MCF 10A (cell line): ENCODE results near the gene CYBA. TPM values are rescaled to one million over a fixed set of nuclear protein-coding genes. Genes with fewer than 3 reads are reported as not detected.

Experiments
- BruUV-seq: library from RNA; stranded (reverse); fragments of 400-500 nt; replicated peaks from 2 replicates; lab custom pipeline; 2021; lab: Mats Ljungman, UMichigan
- CTCF ChIA-PET: fragments of 300-600 bp; sonication (Branson Sonifier 250); formaldehyde crosslinking; extraction: SDS; loops from one replicate; lab custom pipeline; 2021; ENCODE audit warnings: antibody characterized with exemption, inconsistent platforms; lab: Yijun Ruan, JAX
- POLR2A ChIA-PET: fragments of 300-600, 350-650 bp; sonication (Branson Sonifier 250); formaldehyde crosslinking; extraction: SDS; loops from one replicate; lab custom pipeline; 2020; ENCODE audit warnings: antibody characterized with exemption, inconsistent platforms; lab: Yijun Ruan, JAX
- DNase-seq: peaks from one replicate; pipeline ENCODE4 v3.0.0-alpha.2; 2018; ENCODE audit not compliant: unreplicated experiment
- H3K27ac Mint-ChIP-seq: one replicate; pipeline ENCODE4 v1.8.0; 2022; ENCODE audit warnings: mild to moderate bottlenecking, low read depth, mixed read lengths; ENCODE audit not compliant: unreplicated experiment
- H3K27me3 Mint-ChIP-seq: one replicate; pipeline ENCODE4 v1.8.0; 2022; ENCODE audit warnings: mixed read lengths; ENCODE audit not compliant: insufficient read depth, unreplicated experiment
- H3K36me3 Mint-ChIP-seq: one replicate; pipeline ENCODE4 v1.8.0; 2022; ENCODE audit warnings: mild to moderate bottlenecking, moderate library complexity, mixed read lengths; ENCODE audit not compliant: insufficient read depth, unreplicated experiment
- H3K4me1 Mint-ChIP-seq: one replicate; pipeline ENCODE4 v1.8.0; 2022; ENCODE audit warnings: mixed read lengths; ENCODE audit not compliant: insufficient read depth, unreplicated experiment
- H3K4me3 Mint-ChIP-seq: one replicate; pipeline ENCODE4 v1.8.0; 2022; ENCODE audit warnings: mild to moderate bottlenecking, moderate library complexity, mixed read lengths; ENCODE audit not compliant: unreplicated experiment
- H3K9me3 Mint-ChIP-seq: one replicate; pipeline ENCODE4 v1.8.0; 2022; ENCODE audit warnings: mixed read lengths; ENCODE audit not compliant: unreplicated experiment
- CTCF ChIP-seq: fragments of 200-600 bp; IDR thresholded peaks from one replicate; pipeline ENCODE4 v1.8.0; 2022; ENCODE audit warnings: antibody characterized with exemption, mild to moderate bottlenecking; ENCODE audit not compliant: unreplicated experiment
- intact Hi-C: fragments of 100-400 bp; cut with micrococcal nuclease; formaldehyde crosslinking; loops from 2 replicates; pipeline ENCODE4 v1.14.1; 2022
- total RNA-seq: library from RNA; stranded (reverse); gene quantifications from 2 replicates; pipeline ENCODE4 v1.2.3, GENCODE V29; 2022

Gene CYBA
- total RNA-seq, 1 experiment from 2014 or later, result 0.84 TPM

DNA sequence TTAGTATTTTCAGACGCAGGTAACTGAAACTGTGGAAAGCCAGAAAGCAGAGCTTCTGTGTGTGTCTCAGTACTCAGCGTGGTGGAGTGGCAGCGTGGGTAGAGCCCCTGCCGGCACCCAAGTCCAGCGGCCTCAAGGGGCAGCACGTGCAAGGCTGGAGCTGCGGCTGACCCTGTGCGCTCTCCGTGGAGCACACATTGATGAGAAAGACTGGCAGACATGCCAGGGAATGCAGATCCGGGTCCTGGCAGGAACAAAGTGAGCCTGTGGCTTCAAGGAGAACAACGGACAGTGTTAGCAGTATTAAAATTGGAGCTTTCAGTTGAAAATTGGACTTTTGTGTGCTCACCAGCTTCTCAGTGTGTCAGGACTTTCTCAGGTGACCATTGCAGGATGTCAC, 57.4 kb downstream of the CYBA start:
- H3K27me3 Mint-ChIP-seq, result no peaks in the 10 kb centered on the region
- CTCF ChIA-PET, result no interaction called here
- H3K4me1 Mint-ChIP-seq, result no peaks in the 10 kb centered on the region
- no TSS peak for BruUV-seq
- POLR2A ChIA-PET, result interaction anchor here (0.6 to 0.7 kb wide), 2 partner anchors 9 to 489 kb away, joined by 3 read pairs; no protein-coding TSS in a partner anchor
- no peak for DNase-seq
- intact Hi-C loops, result no loop called here
- no peak overlapping the region for H3K27ac Mint-ChIP-seq
- peaks cover 72% of the 10 kb centered on the region for H3K36me3 Mint-ChIP-seq
- no peak overlapping the region for H3K4me3 Mint-ChIP-seq
- no peak for TF ChIP-seq CTCF
- H3K9me3 Mint-ChIP-seq, result no peaks in the 10 kb centered on the region

Other genes with a start within 250 kb of the CYBA start
- gene ZFPM1, start 197.8 kb downstream of the CYBA start, total RNA-seq, result 5.0 and 6.2 TPM in 2 replicates
- gene ZC3H18, start 80.7 kb downstream of the CYBA start, total RNA-seq, result 34.4 and 40.5 TPM in 2 replicates
- gene IL17C, start 12.5 kb downstream of the CYBA start, total RNA-seq, result not detected in 2 replicates
- 30.3 and 32.4 TPM in 2 replicates for gene MVD, start 12.0 kb upstream of the CYBA start, total RNA-seq
- not detected in 2 replicates for gene SNAI3, start 35.5 kb upstream of the CYBA start, total RNA-seq
- 17.5 and 18.5 TPM in 2 replicates for gene RNF166, start 55.4 kb upstream of the CYBA start, total RNA-seq
- gene CTU2, start 55.5 kb upstream of the CYBA start, total RNA-seq, result 26.9 and 40.8 TPM in 2 replicates
- gene PIEZO1, start 134.2 kb upstream of the CYBA start, total RNA-seq, result 193 and 195 TPM in 2 replicates
- 5.3 and 16.6 TPM in 2 replicates for gene CDT1, start 152.7 kb upstream of the CYBA start, total RNA-seq
- gene APRT, start 160.9 kb upstream of the CYBA start, total RNA-seq, result 231 and 248 TPM in 2 replicates
- gene GALNS, start 205.9 kb upstream of the CYBA start, total RNA-seq, result 26.0 and 31.6 TPM in 2 replicates
- 35.6 and 42.6 TPM in 2 replicates for gene TRAPPC2L, start 206.1 kb upstream of the CYBA start, total RNA-seq
- not detected in 2 replicates for gene PABPN1L, start 215.6 kb upstream of the CYBA start, total RNA-seq